IMR-90 (cell line): ENCODE data around the gene DNAJA4. TPM values are rescaled to one million over a fixed set of nuclear protein-coding genes. Genes with fewer than 3 reads are reported as not detected.

Experiments used
- microRNA-seq, 2 experiments: library from miRNA; stranded (forward) in 1 of 2; unstranded in 1 of 2; fragments of 10-50 nt in 1 of 2; fragments of <30 nt in 1 of 2; gene quantifications in 1 of 2; microRNA quantifications in 1 of 2; one replicate each; pipeline versions ENCODE3 to v1.1.0; 2013 to 2020; ENCODE audit not compliant: insufficient read depth in 1 of 2, insufficient read length in 1 of 2, unreplicated experiment in 1 of 2
- polyA plus RNA-seq, 3 experiments: library from polyadenylated mRNA; depleted of rRNA; stranded (reverse); fragments of >200 nt; gene quantifications; 2 replicates each; pipeline ENCODE4 v1.2.3, GENCODE V29; 2012; ENCODE audit warnings: low replicate concordance in 1 of 3
- small RNA-seq, 5 experiments: library from RNA; depleted of rRNA; stranded (forward); fragments of <200 nt; gene quantifications; one replicate each; pipeline ENCODE3, GENCODE V24; 2012
- total RNA-seq: library from RNA; depleted of rRNA; stranded (reverse); fragments of >200 nt; gene quantifications from 2 replicates; pipeline ENCODE4 v1.2.3, GENCODE V29; 2012; rRNA removed

DNAJA4 gene
- total and polyA plus RNA-seq, 2 of the 4 experiments (the other 2 are of a cell fraction): 0.18 to 0.32 TPM

Small RNAs within 50 kb of the gene (microRNA-seq; reads per million reads assigned to microRNA genes)
- not detected for gene AC090607.5 (ENCODE audit: insufficient read depth, insufficient read length)

Small RNAs within 50 kb of the gene (small RNA-seq; reads per million reads assigned to genes)
- 0 to 0.25 (median 0) reads per million in 5 experiments for gene AC090607.5

Other genes with a start within 250 kb of the DNAJA4 start
- 17.7 and 17.8 TPM in 2 replicates for gene TBC1D2B, start 186.9 kb upstream of the DNAJA4 start, total RNA-seq
- gene TBC1D2B, start 186.9 kb upstream of the DNAJA4 start, polyA plus RNA-seq (2012; rRNA removed): 22.8 and 28.3 TPM in 2 replicates
- gene SH2D7, start 172.0 kb upstream of the DNAJA4 start, total RNA-seq: not detected in 2 replicates
- gene SH2D7, start 172.0 kb upstream of the DNAJA4 start, polyA plus RNA-seq (2012; rRNA removed): not detected in 2 replicates
- 2.2 and 2.5 TPM in 2 replicates for gene CIB2, start 133.1 kb upstream of the DNAJA4 start, total RNA-seq
- gene CIB2, start 133.1 kb upstream of the DNAJA4 start, polyA plus RNA-seq (2012; rRNA removed): 2.4 and 2.8 TPM in 2 replicates
- 47.7 and 64.4 TPM in 2 replicates for gene IDH3A, start 115.2 kb upstream of the DNAJA4 start, total RNA-seq
- 33.9 and 34.5 TPM in 2 replicates for gene IDH3A, start 115.2 kb upstream of the DNAJA4 start, polyA plus RNA-seq (2012; rRNA removed)
- gene ACSBG1, start 30.0 kb upstream of the DNAJA4 start, total RNA-seq: not detected in 2 replicates
- 0.02 and 0.03 TPM in 2 replicates for gene ACSBG1, start 30.0 kb upstream of the DNAJA4 start, polyA plus RNA-seq (2012; rRNA removed)
- gene SKIC8, start 35.0 kb downstream of the DNAJA4 start, total RNA-seq: 102 and 124 TPM in 2 replicates
- 69.9 and 72.2 TPM in 2 replicates for gene SKIC8, start 35.0 kb downstream of the DNAJA4 start, polyA plus RNA-seq (2012; rRNA removed)
- not detected in 2 replicates for gene CRABP1, start 75.8 kb downstream of the DNAJA4 start, total RNA-seq
- not detected in 2 replicates for gene CRABP1, start 75.8 kb downstream of the DNAJA4 start, polyA plus RNA-seq (2012; rRNA removed)
- 12.2 and 23.6 TPM in 2 replicates for gene IREB2, start 173.7 kb downstream of the DNAJA4 start, total RNA-seq
- gene IREB2, start 173.7 kb downstream of the DNAJA4 start, polyA plus RNA-seq (2012; rRNA removed): 10.0 and 13.5 TPM in 2 replicates
- gene HYKK, start 243.0 kb downstream of the DNAJA4 start, total RNA-seq: 3.9 and 5.6 TPM in 2 replicates
- gene HYKK, start 243.0 kb downstream of the DNAJA4 start, polyA plus RNA-seq (2012; rRNA removed): 2.7 and 3.8 TPM in 2 replicates